Activated CD8-positive, alpha-beta memory T cell treated with anti-CD3 and anti-CD28 coated beads for 1 hour (primary cell): ENCODE measurements around the gene GPATCH2.

Experiments
- DNase-seq, 2 donors: peaks; one replicate each; pipeline ENCODE4 v3.0.0-alpha.2; 2020; ENCODE audit warnings: low read depth in 1 of 2; ENCODE audit errors: extremely low read depth in 1 of 2

Gene GPATCH2

DNA sequence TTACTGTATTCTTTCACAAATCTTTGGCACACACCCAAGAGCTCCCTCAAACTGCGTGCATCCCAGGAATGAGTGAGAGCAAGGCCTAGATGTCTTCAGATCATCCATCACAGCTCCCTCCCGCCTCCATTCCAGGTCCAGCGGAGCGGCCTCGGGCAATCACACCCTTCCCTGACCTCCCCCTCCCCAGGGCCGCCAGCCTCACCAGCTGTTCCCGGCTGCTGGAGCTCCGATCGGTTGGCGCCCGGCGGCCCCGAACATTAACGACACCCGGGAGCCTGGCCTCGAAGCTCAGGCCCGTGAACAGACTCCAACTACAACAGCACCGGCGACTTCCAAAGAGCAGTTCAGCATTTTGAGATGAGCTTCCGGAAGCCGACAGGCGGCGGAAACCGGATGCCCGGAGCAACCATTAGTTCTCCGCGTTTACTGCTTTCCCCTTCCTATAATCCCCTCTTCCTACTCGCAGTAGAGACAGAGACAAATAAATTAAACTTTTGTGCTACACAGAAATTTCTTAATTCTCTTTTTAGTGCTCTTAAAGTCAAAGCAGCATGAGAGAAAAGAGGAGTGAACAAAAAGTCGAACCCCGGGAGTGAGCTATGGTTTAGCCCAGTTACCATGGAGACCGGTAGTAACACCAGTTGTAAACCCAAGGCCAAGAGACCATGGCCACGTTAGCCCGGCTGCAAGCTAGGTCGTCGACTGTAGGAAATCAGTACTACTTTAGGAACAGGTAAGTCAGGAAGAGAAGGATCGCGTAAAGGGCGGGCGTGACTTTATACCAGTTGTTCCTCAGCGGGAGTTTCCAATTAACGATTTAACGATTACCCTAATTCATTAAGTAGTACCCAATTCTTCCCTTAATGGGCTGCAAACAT, at the start of gene GPATCH2, which contains the start of gene SPATA17:
GPATCH2 (minus strand) TSS at position 380 of the 881 bp plus-strand sequence; CDS start at position 261, 119 bp downstream.
SPATA17 (plus strand) TSS at position 634 of the 881 bp plus-strand sequence; CDS start at position 669, 35 bp downstream.
- DNase-seq: peak; percentile 46 to 55

DNA sequence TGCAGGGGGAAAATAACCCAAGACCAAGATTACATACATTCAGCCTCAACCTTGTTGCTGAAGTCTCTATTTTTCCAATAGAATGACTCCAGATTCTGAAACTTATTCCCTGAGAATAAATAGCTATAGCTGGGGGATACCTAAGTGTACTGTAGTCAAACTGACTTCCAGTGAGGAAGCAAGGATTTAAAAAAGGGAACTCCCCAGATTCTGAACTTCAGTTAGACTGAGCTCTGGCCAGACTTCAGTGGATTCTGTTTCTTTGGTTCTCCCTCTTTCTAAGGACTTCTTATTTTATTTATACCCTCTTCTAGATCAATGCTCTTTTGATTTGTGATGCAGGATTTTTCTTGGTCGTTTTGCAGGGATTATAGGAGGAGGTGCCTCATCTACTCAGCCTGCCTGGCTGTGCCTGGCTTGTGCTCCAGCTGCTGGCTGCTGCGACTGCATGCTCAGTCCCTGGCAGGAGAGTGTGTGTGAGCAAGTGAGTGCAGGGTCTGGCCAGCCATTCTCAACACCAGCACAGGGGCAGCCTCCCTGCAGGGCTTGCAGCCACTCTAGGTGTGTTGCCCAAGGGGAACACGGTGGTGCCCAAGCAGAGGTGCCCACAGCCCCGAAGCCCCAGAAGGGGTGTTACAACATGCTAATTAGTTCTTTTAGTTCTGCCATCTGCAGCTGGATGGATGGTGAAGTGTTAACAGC, 43.3 kb upstream of the GPATCH2 start:
- no peak for DNase-seq

DNA sequence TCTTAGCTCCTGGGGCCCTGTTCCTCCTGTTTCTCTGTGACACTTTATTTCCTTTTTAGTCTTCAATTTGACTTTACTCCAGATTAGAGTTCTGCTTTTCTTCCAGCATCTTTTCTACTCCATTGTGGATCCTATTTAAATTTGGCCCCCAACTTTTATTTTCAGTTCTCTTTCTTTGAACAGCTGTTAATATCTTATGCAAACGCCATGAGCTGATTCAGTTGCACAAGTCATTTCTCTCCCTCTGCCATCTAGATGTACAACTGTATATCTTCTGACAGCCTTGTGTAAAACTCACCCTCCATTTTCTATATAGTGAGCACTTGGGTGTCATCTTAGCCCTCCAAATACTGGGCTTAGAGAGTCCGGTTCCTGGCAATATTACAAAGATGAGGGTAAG, 42.5 kb upstream of the GPATCH2 start:
- DNase-seq: no peak

DNA sequence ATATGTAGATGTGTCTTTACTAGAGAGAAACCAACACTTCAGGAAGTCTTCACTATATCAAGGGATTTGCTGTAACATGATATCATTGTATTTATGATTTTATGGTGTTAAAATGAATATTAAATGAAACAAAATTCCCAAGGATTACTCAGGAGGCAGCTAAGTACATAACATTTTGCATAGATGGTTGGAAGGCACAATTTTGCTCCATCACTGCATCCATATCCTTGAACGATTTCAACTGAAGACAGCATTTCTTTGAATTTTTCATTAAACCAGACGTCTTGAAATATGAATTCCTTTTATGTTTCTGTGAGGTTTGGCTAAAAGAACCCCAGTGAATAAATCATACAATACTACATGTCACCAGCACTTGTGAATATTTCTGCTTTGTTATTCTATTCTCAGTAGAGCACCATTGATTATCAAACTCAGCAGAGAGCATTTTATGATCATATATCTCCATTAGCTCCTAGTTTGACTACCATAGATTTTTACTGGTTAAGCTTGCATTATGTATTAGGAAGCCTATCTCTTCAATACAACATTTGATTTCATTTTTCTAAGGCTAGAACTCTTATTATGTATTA, 37.6 kb upstream of the GPATCH2 start:
- DNase-seq: no peak

DNA sequence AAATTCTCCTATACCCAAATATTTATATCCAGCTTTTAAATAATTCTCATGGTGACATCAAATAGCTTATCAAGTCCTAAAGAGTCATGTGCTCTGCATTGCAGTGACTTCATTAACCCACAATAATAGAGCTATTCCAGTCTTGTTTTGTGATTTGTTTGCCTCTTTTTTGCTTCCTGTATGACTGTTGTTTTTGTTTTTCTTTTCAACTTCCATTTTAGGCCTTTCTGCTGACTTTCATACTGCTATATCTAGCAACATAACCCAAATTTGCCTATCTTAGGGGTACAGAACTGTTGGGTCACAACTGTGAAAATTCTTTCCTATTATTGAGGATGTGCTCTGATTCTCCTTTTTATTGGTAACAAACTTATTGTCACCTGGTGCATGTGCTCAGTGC, 30.5 kb upstream of the GPATCH2 start:
- DNase-seq: no peak

DNA sequence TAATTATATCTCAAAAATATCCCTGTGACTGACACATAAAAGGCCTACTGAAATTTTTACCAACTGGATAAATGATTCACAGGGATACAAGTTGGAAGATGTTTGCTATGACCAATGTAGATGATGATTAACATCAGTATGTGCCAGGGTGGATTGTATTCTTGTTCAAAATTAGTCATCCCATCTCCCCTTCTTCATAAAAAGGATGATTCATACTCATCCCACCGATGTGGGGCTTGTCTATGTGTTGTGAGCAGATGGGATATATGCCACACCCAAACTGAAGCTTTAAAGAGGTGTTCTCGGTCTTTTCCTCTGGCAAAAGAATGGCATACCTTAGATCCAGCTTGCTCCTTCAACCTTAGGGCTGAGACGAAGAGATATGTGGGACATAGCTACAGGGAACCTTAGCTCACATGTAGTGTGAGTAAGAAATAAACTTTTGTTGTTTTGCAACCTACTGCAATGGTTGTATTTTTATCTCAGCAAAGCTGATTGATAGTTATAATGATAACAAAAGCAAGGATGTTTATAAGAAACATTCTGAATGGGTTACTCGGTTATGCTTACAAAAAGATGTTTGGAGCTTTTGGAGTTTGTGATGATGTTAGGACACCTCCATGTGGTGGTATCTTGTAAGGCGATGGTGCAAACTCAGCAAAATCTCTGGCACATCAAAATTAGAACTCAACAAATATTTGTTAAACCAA, 29.6 kb upstream of the GPATCH2 start:
- no peak for DNase-seq

DNA sequence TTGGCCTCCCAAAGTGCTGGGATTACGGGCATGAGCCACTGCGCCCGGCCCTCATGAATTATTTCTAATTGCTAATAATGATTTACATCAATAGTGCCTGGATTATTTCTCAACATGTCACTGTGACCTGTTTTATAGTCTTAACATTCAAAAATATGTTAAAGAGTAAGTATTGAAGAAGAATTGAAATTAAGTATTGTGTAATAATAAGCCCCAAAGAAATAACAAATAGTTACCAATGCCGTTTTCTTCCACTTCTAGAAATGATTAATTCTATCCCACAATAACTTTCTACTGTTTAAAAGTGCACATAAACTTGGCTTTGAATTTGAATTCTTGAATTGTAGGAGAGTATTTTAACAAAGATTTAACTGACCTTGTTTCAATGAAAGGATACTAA, 19.8 kb upstream of the GPATCH2 start:
- no peak for DNase-seq

DNA sequence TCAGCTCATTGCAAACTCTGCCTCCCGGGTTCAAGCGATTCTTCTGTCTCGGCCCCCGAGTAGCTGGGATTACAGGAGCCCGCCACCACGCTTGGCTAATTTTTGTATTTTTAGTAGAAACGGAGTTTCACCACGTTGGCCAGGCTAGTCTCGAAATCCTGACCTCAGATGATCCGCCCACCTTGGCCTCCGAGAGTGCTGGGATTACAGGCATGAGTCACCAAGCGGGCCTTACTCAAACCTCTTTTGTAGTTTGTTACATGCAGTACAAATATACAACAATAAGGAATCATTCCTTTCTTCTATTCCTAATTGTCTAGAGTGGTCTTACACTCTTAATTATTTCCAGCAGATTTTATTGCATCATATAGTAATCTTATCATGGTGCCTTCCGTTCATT, 16.9 kb upstream of the GPATCH2 start:
- DNase-seq: no peak

DNA sequence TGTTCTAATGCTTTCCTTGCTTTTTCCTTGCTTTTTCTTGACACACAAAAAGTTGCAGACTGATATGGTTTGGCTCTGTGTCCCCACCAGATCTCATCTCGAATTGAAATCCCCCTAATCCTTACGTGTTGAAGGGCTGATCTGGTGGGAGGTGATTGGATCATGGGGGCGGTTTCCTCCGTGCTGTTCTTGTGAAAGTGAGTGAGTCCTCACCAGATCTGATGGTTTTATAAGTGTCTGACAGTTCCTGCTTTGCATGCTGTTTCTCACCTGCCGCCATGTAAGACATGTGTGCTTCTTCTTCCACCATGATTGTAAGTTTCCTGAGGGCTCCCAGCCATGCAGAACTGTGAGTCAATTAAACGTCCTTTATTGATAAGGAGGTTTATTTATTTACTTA, 11.6 kb upstream of the GPATCH2 start:
- DNase-seq: no peak

DNA sequence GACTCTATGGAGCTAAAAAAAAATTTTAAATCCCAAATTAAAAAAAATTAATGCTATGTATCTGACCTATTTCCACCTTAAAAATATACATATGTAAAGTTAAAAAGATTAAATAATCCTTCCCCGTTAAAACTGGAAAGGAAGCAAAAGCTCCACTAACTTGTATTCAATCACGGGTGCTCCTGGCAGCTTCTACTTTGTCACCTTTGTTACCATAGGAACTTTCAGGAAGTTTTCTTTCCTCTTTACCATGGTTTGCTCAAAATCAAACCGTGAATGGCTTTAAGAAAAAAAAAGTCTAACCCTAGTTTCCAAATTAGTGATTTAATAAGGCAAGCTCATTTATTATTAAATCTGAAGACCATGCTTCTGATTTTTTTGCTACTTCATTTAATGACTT, 3.5 kb downstream of the GPATCH2 start:
- DNase-seq: no peak

DNA sequence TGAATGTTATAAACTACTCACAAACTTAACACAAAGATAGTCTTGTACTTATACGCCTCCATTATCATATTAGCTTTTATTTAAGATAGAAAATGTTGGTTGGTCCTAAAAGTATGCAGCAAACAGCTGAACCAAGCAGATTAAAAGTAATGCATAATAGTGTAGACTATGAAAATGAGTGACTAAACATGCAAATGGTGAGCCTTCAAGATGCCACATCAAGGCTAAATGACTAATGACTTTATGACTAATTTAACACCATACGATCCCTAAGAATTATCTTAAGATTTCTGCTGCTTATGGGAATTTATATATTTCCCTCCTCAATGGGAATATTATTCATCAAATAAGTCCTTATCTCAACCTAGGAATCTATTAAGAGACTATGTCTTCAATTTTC, 4.6 kb downstream of the GPATCH2 start:
- DNase-seq: no peak

DNA sequence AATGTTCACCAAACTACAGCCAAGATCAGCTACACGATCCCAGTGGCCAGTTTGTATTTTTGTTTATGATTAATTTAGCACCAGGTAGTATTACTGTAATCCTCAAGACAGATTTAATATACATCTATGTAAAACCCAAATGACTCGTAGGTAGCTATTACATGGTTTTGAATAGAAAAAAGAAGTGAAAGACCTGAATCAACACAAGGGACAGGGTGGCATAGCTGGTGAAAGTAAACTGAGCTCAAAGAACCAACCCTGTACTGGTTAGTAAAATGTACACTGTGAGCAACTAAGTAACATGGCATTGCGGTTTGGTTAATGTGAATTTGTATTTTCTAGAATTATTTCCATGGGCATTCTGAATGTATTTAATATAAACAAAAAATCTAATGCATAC, 8.8 kb downstream of the GPATCH2 start:
- no peak for DNase-seq

DNA sequence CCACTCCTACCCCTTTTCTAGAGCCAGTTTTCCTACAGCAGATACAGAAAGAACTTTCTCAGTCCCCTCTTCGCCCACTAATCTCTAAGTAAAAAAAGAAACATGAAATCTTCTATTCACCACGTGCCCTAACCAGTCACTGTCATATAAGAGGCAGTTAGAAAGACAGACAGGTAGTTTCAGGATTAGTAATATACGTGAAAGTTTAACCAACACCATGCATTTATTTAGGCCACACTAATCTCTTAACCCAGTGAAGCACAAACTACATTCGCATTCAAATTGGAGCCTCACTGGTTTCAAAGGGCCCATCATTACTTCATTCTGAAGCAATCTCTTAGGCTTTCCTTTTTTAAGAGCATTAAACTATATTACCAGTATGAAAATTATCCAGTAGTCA, 10.1 kb downstream of the GPATCH2 start:
- DNase-seq: no peak

DNA sequence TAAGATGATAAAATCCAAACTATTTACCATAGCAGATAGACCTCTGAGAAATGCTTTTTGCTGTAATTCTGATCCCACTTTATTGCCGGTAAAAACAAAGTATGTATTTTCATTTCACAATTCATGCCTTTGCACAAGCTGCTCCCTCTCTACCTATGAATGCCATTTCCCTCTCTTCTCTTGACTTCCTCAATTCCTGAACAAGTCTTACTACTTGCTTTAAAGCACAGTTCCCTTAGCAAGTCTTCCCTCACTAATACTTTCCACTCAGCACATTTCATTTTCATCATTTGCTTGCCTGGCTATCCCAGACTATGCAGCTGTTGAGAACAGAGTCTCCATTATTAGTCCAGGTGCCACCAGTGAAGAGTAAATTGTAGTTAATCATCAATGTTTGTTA, 13.8 kb downstream of the GPATCH2 start:
- DNase-seq: no peak

DNA sequence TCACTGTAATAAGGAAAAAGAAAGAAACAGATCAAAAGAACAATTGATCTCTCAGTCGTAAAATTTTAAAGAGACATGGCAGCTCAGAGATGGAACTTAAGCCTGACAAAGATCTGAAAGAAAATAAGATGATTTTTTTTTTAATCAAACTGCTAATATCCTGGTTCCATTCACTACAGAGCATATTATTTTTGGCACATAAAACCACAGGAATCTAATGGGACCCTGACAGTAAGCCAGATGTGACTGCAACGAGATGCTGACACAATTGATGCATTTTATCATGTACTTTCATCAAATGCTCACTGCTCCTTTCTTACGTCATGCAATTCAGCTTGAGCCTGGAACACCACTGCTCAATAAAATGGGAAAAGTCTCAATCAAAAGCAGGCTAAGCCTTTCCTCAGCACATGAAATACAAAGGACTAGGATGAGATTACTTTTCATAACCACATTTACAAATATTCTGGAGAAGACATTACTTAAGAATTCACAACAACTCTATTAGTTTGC, 16.6 kb downstream of the GPATCH2 start:
- no peak for DNase-seq

DNA sequence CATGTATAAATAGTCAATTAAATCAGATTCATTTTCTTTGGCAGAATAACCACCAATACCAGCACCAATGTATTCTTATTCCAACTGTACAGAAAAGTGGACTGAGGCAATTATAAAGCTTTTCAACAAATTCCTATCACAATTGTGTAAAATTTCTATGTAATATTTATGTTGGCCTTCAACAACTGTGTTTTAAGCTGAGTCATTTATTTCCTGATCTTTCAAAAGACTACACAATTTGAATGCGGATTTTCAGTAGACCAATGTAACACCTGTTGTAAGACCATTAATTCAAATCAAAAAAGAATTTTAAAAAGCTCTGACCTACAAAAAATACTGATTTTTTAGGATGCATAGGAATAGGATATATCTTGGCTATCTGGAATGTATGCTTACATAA, 25.5 kb downstream of the GPATCH2 start:
- no peak for DNase-seq

DNA sequence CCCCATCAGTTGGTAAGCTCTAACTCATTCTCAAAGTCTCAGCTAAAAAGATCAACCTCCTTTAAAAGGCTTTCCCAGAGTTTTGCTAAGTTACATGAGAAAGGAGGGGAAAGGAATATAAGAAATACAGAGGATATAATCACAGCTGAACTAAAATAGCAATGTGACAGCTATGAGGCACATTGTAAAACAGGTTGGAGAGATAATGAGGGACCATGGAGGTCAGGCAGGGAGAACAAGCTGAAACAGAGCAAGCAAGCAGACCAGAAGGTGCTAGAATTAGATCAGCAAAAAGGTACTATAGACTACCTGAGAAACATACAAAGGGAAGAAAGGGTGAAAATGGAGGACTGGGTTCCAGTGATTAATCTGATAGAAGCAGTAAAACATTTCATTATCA, 28.5 kb downstream of the GPATCH2 start:
- no peak for DNase-seq

DNA sequence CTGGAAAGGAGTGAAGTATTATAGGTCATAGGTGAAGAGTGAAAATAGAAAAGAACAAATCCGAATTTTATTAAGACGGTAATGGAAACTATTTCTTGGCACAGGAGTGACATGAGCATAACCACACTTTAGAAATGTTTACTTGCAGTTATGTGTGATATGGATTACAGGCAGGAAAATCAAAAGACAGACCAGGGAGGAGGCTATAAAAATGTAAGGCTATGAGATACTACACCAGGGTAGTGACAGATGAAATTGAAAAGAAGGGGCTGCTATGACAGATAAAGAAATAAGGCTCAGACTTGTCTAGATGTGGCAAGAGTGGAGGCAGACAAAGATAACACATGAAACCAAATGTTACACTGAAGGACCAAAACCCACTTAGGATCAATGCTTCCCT, 31.7 kb downstream of the GPATCH2 start:
- no peak for DNase-seq

DNA sequence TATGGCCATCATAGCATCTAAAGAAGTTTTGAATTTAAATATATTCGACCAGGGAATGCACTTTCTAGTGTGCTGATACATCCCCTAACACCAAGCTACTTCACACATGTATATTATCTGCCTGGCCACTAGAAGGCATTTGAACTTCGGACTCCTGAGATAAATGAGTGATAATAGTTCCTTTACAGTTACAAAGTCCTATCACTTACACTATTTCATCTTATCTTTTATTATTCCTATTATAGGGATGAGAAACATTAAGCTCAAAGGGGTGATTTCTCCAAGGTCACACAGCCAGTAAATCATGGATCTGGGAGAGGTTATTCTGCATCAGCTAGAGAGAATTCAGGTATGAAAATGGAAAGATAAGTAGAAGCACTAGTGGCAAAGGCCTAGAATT, 40.3 kb downstream of the GPATCH2 start:
- no peak for DNase-seq

DNA sequence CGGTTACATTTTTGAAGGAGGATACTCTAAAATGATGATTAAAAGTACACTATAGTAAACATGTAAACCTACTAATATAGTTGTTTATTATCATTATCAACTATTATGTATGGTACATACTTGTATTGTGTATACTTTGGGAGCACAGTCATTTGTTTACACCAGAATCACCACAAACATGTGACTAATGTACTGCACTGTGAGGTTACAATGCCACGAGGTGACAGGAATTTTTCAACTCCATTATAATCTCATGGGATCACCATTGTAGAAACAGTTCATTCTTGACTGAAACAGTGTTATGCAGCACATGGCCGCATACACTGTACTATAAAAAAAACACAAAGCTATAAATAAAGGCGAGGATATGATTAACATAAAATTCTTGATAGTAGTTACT, 44.3 kb downstream of the GPATCH2 start:
- no peak for DNase-seq

DNA sequence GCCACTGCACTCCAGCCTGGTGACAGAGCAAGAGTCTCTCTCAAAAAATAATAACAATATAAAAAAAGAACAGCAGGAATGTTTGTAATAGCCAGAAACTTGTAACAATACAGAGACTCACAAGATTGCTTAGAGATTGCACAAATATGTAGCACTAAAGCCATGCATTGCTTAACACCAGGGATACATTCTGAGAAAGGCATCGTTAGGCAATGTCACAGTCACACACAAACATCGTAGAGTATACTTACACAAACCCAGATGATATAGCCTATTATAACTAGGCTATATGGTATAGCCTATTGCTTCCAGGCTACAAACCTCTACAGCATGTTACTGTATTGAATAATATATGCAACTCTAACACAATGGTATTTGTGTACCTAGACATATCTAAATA, 45.3 kb downstream of the GPATCH2 start:
- no peak for DNase-seq
